Colonic mucosa (tissue), 4 donors: ENCODE data around the gene ENG. TPM values are rescaled to one million over a fixed set of nuclear protein-coding genes. Genes with fewer than 3 reads are reported as not detected.
A peak's percentile ranks its signal among the peaks of the same experiment; 100 is the strongest.
"Not testable (repeated sequence)": the region's sequence is repeated elsewhere in the genome, so short reads cannot be mapped to it uniquely, and the experiment has no call there.

Experiments used
- DNase-seq: peaks from one replicate; pipeline ENCODE4 v3.0.0-alpha.2; 2020
- H3K27ac ChIP-seq: fragments of 200-600 bp; one replicate; pipeline ENCODE4 v1.8.0; 2021
- H3K27me3 ChIP-seq: fragments of 200-600 bp; one replicate; pipeline ENCODE4 v1.8.0; 2021
- H3K36me3 ChIP-seq: fragments of 200-600 bp; one replicate; pipeline ENCODE4 v1.8.0; 2021
- H3K4me1 ChIP-seq: fragments of 200-600 bp; one replicate; pipeline ENCODE4 v1.8.0; 2021; ENCODE audit warnings: mild to moderate bottlenecking
- H3K4me3 ChIP-seq: fragments of 200-600 bp; one replicate; pipeline ENCODE4 v1.8.0; 2021
- H3K9ac ChIP-seq, 2 donors: one replicate each; pipeline ENCODE4 v1.7.0; 2013; ENCODE audit warnings: control low read depth in 2 of 2, low read depth in 2 of 2, low read length in 2 of 2
- H3K9me3 ChIP-seq: fragments of 200-600 bp; one replicate; pipeline ENCODE4 v1.8.0; 2021
- CTCF ChIP-seq: fragments of 200-600 bp; IDR thresholded peaks from one replicate; pipeline ENCODE4 v1.8.0; 2022; ENCODE audit warnings: antibody characterized with exemption, mild to moderate bottlenecking
- intact Hi-C: fragments of 100-400 bp; cut with DNase I; formaldehyde crosslinking; loops from one replicate; pipeline ENCODE4 v1.14.1; 2022
- total RNA-seq, 2 donors: library from RNA; stranded (reverse); fragmentation: NEBNext Ultra II Directional in 1 of 2; extraction: Animal tissue kit (Norgen Biotek cat#: 25700) in 1 of 2; gene quantifications; one replicate each; pipeline ENCODE4 v1.2.1, GENCODE V29; 2021
- donor health status: healthy.
- donor health status: DM: no; HTN: no; CAD: no.
- donor health status: DM: no; HTN: no; CAD: no.

ENG gene
- total RNA-seq, 2 donors from 2014 or later, result 15.4 to 34.5 TPM

GRCh38 chr9:127848756-127849504, 5.5 kb downstream of the ENG start:
- Histone ChIP-seq H3K9ac (no peak overlapping the region), H3K4me1 (no peaks in the 10 kb centered on the region), H3K27me3 (no peaks in the 10 kb centered on the region), H3K27ac (no peak overlapping the region), H3K36me3 (no peaks in the 10 kb centered on the region), H3K9me3 (peaks cover 3% of the 10 kb centered on the region), H3K4me3 (no peak overlapping the region)
- TF ChIP-seq CTCF, result no peak
- intact Hi-C loops, result no loop called here
- DNase-seq, result no peak

GRCh38 chr9:127847833-127848755, 6.4 kb downstream of the ENG start:
- Histone ChIP-seq H3K36me3 (no peaks in the 10 kb centered on the region), H3K27me3 (no peaks in the 10 kb centered on the region), H3K4me3 (no peak overlapping the region), H3K9ac (no peak overlapping the region), H3K4me1 (no peaks in the 10 kb centered on the region), H3K27ac (no peak overlapping the region), H3K9me3 (peaks cover 3% of the 10 kb centered on the region)
- no peak for TF ChIP-seq CTCF
- DNase-seq, result no peak
- intact Hi-C loops, result no loop called here

- Histone ChIP-seq H3K27ac (no peak overlapping the region), H3K4me3 (no peak overlapping the region), H3K4me1 (no peaks in the 10 kb centered on the region), H3K36me3 (no peaks in the 10 kb centered on the region), H3K9ac (peak overlapping the region; percentile 24 to 46), H3K9me3 (peaks cover 3% of the 10 kb centered on the region), H3K27me3 (no peaks in the 10 kb centered on the region)
- DNase-seq, result no peak
- intact Hi-C loops, result no loop called here
- no peak for TF ChIP-seq CTCF
These were observed 7.3 kb downstream of the ENG start for GRCh38 chr9:127847178-127847510.

GRCh38 chr9:127846443-127847177, 7.8 kb downstream of the ENG start:
- no peak overlapping the region for H3K4me3 ChIP-seq
- H3K27ac ChIP-seq, result no peak overlapping the region
- H3K4me1 ChIP-seq, result no peaks in the 10 kb centered on the region
- no peak for DNase-seq
- peaks cover 3% of the 10 kb centered on the region for H3K9me3 ChIP-seq
- intact Hi-C loops, result no loop called here
- no peak for TF ChIP-seq CTCF
- no peaks in the 10 kb centered on the region for H3K27me3 ChIP-seq
- H3K36me3 ChIP-seq, result no peaks in the 10 kb centered on the region
- H3K9ac ChIP-seq, result peak overlapping the region; percentile 24 to 46

- DNase-seq, H3K4me3 ChIP-seq, H3K4me1 ChIP-seq, intact Hi-C loops, H3K27me3 ChIP-seq, H3K36me3 ChIP-seq, H3K9me3 ChIP-seq, H3K9ac ChIP-seq: not testable (repeated sequence)
- peak overlapping the region; percentile 17 for H3K27ac ChIP-seq
These were observed 8.8 kb downstream of the ENG start for GRCh38 chr9:127845619-127846018.
